Astrocyte of the spinal cord (primary cell): ENCODE measurements around the gene COL4A5.
"Not testable (repeated sequence)": the region's sequence is repeated elsewhere in the genome, so short reads cannot be mapped to it uniquely, and the experiment has no call there.

Experiments
- DNase-seq: peaks from one replicate; pipeline ENCODE4 v3.0.0; 2011; ENCODE audit warnings: low read depth, low spot score
- H3K4me3 ChIP-seq: 2 replicates; pipeline ENCODE4 v1.5.1; 2011; ENCODE audit warnings: low read depth, mild to moderate bottlenecking, low read length, moderate library complexity
- CTCF ChIP-seq: IDR thresholded peaks from 2 replicates; pipeline ENCODE4 v1.5.1; 2012; ENCODE audit warnings: low read depth, mild to moderate bottlenecking, low read length, inconsistent platforms
- in situ Hi-C: cut with HindIII; loops from 2 replicates; pipeline ENCODE4 v1.10.0; 2017; ENCODE audit warnings: low sequenced_read_pairs

COL4A5 gene

GRCh38 chrX:108439426-108439942 is at the start of gene COL4A5:
COL4A5 (plus strand) TSS chrX:108439838; CDS start chrX:108440126, 288 bp downstream.
- in situ Hi-C loops = no loop called here
- peak; percentile 90 for DNase-seq
- no peak for TF ChIP-seq CTCF
- H3K4me3 ChIP-seq = peak within 1 kb of the TSS; percentile 53

- DNase-seq, in situ Hi-C loops, H3K4me3 ChIP-seq: not testable (repeated sequence)
Measured at GRCh38 chrX:108390976-108391717, 48.5 kb upstream of the COL4A5 start.

- no peak for TF ChIP-seq CTCF
- in situ Hi-C loops = no loop called here
- H3K4me3 ChIP-seq = no peak overlapping the region
- no peak for DNase-seq
Measured at GRCh38 chrX:108396188-108396891, 43.3 kb upstream of the COL4A5 start.

- no peak for TF ChIP-seq CTCF
- in situ Hi-C loops = no loop called here
- DNase-seq = no peak
- no peak overlapping the region for H3K4me3 ChIP-seq
Measured at GRCh38 chrX:108396986-108397385, 42.7 kb upstream of the COL4A5 start.

GRCh38 chrX:108397627-108398391 is 41.8 kb upstream of the COL4A5 start:
- in situ Hi-C loops = no loop called here
- no peak overlapping the region for H3K4me3 ChIP-seq
- DNase-seq = no peak
- no peak for TF ChIP-seq CTCF

- TF ChIP-seq CTCF = no peak
- in situ Hi-C loops = no loop called here
- DNase-seq = no peak
- no peak overlapping the region for H3K4me3 ChIP-seq
Measured at GRCh38 chrX:108399418-108400165, 40.0 kb upstream of the COL4A5 start.
